ENCODE measurements around the gene LDLRAD3.

LDLRAD3 gene

DNA sequence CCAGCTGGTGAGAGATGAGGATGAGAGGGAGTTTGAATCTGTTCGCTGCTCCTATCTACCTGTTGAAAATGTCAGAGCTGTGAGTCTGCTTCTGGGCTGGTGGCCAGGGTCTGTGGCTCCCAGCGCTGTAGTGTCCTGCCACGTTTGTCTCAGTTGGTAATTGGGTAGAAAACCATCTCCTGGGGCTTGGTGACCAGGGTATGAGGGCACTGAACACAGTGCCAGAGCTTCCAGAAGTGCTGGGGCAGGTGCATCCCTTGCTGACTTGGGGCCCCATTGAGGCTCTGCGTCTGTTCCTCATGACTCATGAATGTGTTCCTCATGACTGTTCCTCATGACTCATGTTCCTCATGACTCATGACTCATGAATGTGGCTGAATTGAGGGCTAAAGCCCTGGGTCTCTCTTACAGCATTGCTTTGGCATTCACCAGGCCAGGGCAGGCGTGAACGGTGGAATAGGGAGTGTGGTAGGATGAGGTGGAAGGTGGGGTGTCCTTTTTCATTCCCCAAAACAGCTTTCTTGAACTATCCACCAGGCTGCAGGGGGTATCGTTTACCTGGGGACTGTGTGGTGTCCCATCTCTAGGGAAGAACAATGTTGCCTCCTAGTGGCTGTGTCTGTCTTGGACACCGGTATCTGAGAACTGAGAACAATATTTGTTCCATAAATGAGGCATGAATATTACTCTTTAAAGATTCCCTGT, 205.8 kb downstream of the LDLRAD3 start:
- H3K27me3 ChIP-seq (ENCODE audit: insufficient read depth, low read length) = no peaks in the 10 kb centered on the region
- H3K9me3 ChIP-seq (ENCODE audit: low read length) = no peaks in the 10 kb centered on the region
- peaks cover 17% of the 10 kb centered on the region for H3K4me1 ChIP-seq (ENCODE audit: insufficient read depth, low read length)
- H2AFZ ChIP-seq (ENCODE audit: low read depth, low read length) = no peak overlapping the region
- no peak overlapping the region for H3K4me3 ChIP-seq (ENCODE audit: low read length)
- H3K36me3 ChIP-seq (ENCODE audit: insufficient read depth, low read length) = no peaks in the 10 kb centered on the region

DNA sequence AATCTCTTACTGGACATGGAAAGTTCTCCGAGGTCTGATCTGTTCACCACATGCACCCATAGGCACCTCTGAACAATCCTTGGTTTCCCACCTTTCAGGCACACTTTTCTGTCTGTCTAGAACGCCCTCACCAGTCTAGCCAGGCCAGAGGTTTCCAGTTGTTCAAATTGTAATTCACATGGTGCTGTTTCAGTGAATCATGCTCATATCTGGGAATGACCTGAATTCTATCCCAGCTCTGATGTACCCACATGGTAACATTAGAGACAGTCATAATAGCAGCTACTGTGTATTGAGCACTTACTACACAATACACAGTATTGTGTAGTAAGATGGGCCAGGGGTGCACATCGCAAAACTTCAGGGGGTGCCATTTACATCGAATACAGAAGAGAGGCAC, 207.1 kb downstream of the LDLRAD3 start:
- Histone ChIP-seq H3K27me3 (ENCODE audit: insufficient read depth, low read length) (no peaks in the 10 kb centered on the region), H3K4me1 (ENCODE audit: insufficient read depth, low read length) (peaks cover 21% of the 10 kb centered on the region)

DNA sequence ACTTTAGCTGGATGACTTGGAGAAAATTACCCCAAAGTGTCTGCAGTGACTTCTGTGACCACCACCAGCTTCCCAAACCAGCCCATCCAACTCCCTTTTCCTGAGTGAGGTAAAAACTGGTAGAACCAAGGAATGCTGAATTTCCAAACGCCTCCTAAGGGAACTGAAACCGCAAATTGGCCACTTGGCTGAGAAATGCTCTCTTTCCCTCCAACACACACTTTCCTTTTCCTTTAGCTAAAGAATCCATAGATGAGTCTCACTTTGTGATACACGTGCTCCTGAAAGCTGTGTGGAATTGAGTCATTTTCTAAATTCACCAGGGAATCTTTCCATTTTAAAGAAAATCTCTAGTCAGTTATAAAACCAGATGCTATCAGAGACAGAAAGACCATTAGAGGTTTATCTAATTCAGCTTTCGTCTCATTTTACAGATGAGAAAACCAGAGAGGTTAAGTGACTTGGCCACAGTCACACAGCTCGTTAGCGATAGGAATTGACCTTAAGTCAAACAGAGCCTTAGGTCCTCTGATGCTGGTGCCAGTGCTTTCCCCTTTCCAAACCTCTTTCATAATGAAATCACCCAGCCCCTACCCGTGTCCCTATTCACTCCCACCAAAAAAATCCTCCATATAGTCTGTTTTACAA, 208.2 kb downstream of the LDLRAD3 start:
- no peaks in the 10 kb centered on the region for H3K36me3 ChIP-seq (ENCODE audit: insufficient read depth, low read length)
- H2AFZ ChIP-seq (ENCODE audit: low read depth, low read length) = no peak overlapping the region
- H3K9me3 ChIP-seq (ENCODE audit: low read length) = no peaks in the 10 kb centered on the region
- H3K4me3 ChIP-seq (ENCODE audit: low read length) = no peak overlapping the region
- no peaks in the 10 kb centered on the region for H3K27me3 ChIP-seq (ENCODE audit: insufficient read depth, low read length)
- peaks cover 21% of the 10 kb centered on the region for H3K4me1 ChIP-seq (ENCODE audit: insufficient read depth, low read length)

More for the DNA sequence above, 207.1 kb downstream of the LDLRAD3 start:
- Histone ChIP-seq H3K4me3 (ENCODE audit: low read length) (no peak overlapping the region), H3K36me3 (ENCODE audit: insufficient read depth, low read length) (no peaks in the 10 kb centered on the region), H2AFZ (ENCODE audit: low read depth, low read length) (no peak overlapping the region), H3K9me3 (ENCODE audit: low read length) (no peaks in the 10 kb centered on the region)

DNA sequence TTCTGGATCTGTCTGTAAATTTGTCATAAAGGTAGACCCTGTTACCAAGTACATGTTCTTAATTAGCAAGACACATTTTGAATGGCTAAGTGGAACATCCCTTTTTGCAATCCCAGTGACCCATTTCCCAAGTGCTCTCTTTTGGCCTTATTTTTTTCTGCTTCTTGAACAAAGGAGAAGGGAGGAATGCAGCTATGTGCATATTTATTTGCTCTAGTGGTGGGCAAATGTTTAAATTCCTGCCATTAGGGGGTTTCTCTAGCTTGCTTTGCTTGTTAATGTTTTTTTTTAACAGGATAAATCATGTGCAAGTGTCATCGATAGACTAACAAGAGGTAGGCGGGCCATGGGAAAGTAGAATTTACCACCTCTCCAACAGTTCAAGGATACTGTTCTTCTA, 209.7 kb downstream of the LDLRAD3 start:
- Histone ChIP-seq H3K4me1 (ENCODE audit: insufficient read depth, low read length) (peaks cover 21% of the 10 kb centered on the region), H3K36me3 (ENCODE audit: insufficient read depth, low read length) (no peaks in the 10 kb centered on the region), H2AFZ (ENCODE audit: low read depth, low read length) (no peak overlapping the region), H3K27me3 (ENCODE audit: insufficient read depth, low read length) (no peaks in the 10 kb centered on the region), H3K4me3 (ENCODE audit: low read length) (no peak overlapping the region), H3K9me3 (ENCODE audit: low read length) (no peaks in the 10 kb centered on the region)

- H3K36me3 ChIP-seq (ENCODE audit: insufficient read depth, low read length) = no peaks in the 10 kb centered on the region
- no peaks in the 10 kb centered on the region for H3K27me3 ChIP-seq (ENCODE audit: insufficient read depth, low read length)
- no peak overlapping the region for H3K4me3 ChIP-seq (ENCODE audit: low read length)
- H2AFZ ChIP-seq (ENCODE audit: low read depth, low read length) = no peak overlapping the region
- H3K9me3 ChIP-seq (ENCODE audit: low read length) = no peaks in the 10 kb centered on the region
- H3K4me1 ChIP-seq (ENCODE audit: insufficient read depth, low read length) = peaks cover 24% of the 10 kb centered on the region
Measured at GRCh38 chr11:36155124-36155561, 211.3 kb downstream of the LDLRAD3 start.

GRCh38 chr11:36155770-36156160, 211.9 kb downstream of the LDLRAD3 start:
- Histone ChIP-seq H3K4me1 (ENCODE audit: insufficient read depth, low read length) (peaks cover 24% of the 10 kb centered on the region), H3K9me3 (ENCODE audit: low read length) (no peaks in the 10 kb centered on the region), H3K27me3 (ENCODE audit: insufficient read depth, low read length) (no peaks in the 10 kb centered on the region), H2AFZ (ENCODE audit: low read depth, low read length) (no peak overlapping the region), H3K4me3 (ENCODE audit: low read length) (no peak overlapping the region), H3K36me3 (ENCODE audit: insufficient read depth, low read length) (no peaks in the 10 kb centered on the region)

- H2AFZ ChIP-seq (ENCODE audit: low read depth, low read length) = no peak overlapping the region
- no peaks in the 10 kb centered on the region for H3K9me3 ChIP-seq (ENCODE audit: low read length)
- peaks cover 24% of the 10 kb centered on the region for H3K4me1 ChIP-seq (ENCODE audit: insufficient read depth, low read length)
- H3K36me3 ChIP-seq (ENCODE audit: insufficient read depth, low read length) = no peaks in the 10 kb centered on the region
- no peak overlapping the region for H3K4me3 ChIP-seq (ENCODE audit: low read length)
- H3K27me3 ChIP-seq (ENCODE audit: insufficient read depth, low read length) = no peaks in the 10 kb centered on the region
Measured at GRCh38 chr11:36156161-36156816, 212.4 kb downstream of the LDLRAD3 start.

- Histone ChIP-seq H2AFZ (ENCODE audit: low read depth, low read length) (no peak overlapping the region), H3K4me1 (ENCODE audit: insufficient read depth, low read length) (peaks cover 24% of the 10 kb centered on the region), H3K36me3 (ENCODE audit: insufficient read depth, low read length) (no peaks in the 10 kb centered on the region), H3K9me3 (ENCODE audit: low read length) (no peaks in the 10 kb centered on the region), H3K4me3 (ENCODE audit: low read length) (no peak overlapping the region), H3K27me3 (ENCODE audit: insufficient read depth, low read length) (no peaks in the 10 kb centered on the region)
Measured at GRCh38 chr11:36156817-36157519, 213.1 kb downstream of the LDLRAD3 start.

DNA sequence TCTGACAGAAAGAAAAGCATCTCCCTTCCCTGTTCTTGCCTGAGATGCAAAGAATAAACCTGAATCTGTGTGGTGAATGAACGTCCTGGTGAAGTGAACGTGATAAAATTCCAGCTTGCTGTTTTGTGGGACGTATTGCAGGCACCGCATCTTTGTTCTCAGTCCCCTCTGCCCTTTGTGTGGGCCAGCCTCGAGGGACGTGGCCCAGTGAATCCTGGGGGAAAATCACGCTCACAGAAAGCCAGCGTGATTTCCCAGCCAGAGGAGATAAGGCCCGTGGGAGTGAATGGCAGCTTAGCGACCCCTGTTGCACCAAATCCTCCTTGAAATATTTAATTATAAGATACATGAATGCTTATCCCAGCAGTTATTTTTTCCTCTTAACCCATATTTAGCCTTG, 216.2 kb downstream of the LDLRAD3 start:
- Histone ChIP-seq H3K9me3 (ENCODE audit: low read length) (no peaks in the 10 kb centered on the region), H3K36me3 (ENCODE audit: insufficient read depth, low read length) (no peaks in the 10 kb centered on the region), H2AFZ (ENCODE audit: low read depth, low read length) (no peak overlapping the region), H3K27me3 (ENCODE audit: insufficient read depth, low read length) (no peaks in the 10 kb centered on the region), H3K4me3 (ENCODE audit: low read length) (no peak overlapping the region), H3K4me1 (ENCODE audit: insufficient read depth, low read length) (peaks cover 9% of the 10 kb centered on the region)

GRCh38 chr11:36161572-36161971, 217.7 kb downstream of the LDLRAD3 start:
- Histone ChIP-seq H3K36me3 (ENCODE audit: insufficient read depth, low read length) (no peaks in the 10 kb centered on the region), H3K4me3 (ENCODE audit: low read length) (no peak overlapping the region), H3K4me1 (ENCODE audit: insufficient read depth, low read length) (peaks cover 8% of the 10 kb centered on the region), H3K27me3 (ENCODE audit: insufficient read depth, low read length) (no peaks in the 10 kb centered on the region), H2AFZ (ENCODE audit: low read depth, low read length) (no peak overlapping the region), H3K9me3 (ENCODE audit: low read length) (no peaks in the 10 kb centered on the region)

GRCh38 chr11:36162006-36162882, 218.4 kb downstream of the LDLRAD3 start:
- peaks cover 8% of the 10 kb centered on the region for H3K4me1 ChIP-seq (ENCODE audit: insufficient read depth, low read length)
- H3K27me3 ChIP-seq (ENCODE audit: insufficient read depth, low read length) = no peaks in the 10 kb centered on the region
- no peaks in the 10 kb centered on the region for H3K9me3 ChIP-seq (ENCODE audit: low read length)
- no peaks in the 10 kb centered on the region for H3K36me3 ChIP-seq (ENCODE audit: insufficient read depth, low read length)
- H2AFZ ChIP-seq (ENCODE audit: low read depth, low read length) = no peak overlapping the region
- no peak overlapping the region for H3K4me3 ChIP-seq (ENCODE audit: low read length)

DNA sequence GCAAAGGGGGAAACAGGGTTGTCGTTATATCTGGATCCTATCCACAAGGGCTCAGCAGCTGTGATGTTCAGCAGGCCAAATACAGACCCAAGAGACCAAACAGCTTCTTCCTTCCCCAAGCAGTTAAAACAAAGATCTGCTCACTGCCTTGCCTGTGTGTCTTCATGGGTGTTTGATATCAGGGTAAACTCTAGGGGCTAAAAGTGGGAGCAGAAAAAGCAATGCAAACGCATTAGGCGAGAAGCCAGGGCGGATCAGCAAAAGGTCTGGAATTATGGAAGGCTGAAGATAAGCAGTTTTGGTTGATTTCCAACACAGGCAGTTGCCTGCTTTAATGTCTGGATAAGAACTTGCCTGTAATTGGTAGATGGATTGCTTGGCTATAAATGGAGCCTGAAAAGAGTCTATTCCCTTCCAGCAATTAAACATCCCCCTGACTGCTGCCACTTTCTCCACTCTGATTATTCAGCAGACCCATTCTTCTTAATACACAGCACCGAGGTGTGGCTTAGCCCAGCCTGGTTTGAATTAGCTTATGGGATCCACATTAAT, 219.1 kb downstream of the LDLRAD3 start:
- Histone ChIP-seq H2AFZ (ENCODE audit: low read depth, low read length) (no peak overlapping the region), H3K27me3 (ENCODE audit: insufficient read depth, low read length) (no peaks in the 10 kb centered on the region), H3K4me3 (ENCODE audit: low read length) (no peak overlapping the region), H3K4me1 (ENCODE audit: insufficient read depth, low read length) (peaks cover 8% of the 10 kb centered on the region), H3K9me3 (ENCODE audit: low read length) (no peaks in the 10 kb centered on the region), H3K36me3 (ENCODE audit: insufficient read depth, low read length) (no peaks in the 10 kb centered on the region)
